ENCODE data around the gene STKLD1. TPM values are rescaled to one million over a fixed set of nuclear protein-coding genes. Genes with fewer than 3 reads are reported as not detected.

STKLD1 gene
- total RNA-seq, 1 experiment from 2014 or later = 0.94 TPM

DNA sequence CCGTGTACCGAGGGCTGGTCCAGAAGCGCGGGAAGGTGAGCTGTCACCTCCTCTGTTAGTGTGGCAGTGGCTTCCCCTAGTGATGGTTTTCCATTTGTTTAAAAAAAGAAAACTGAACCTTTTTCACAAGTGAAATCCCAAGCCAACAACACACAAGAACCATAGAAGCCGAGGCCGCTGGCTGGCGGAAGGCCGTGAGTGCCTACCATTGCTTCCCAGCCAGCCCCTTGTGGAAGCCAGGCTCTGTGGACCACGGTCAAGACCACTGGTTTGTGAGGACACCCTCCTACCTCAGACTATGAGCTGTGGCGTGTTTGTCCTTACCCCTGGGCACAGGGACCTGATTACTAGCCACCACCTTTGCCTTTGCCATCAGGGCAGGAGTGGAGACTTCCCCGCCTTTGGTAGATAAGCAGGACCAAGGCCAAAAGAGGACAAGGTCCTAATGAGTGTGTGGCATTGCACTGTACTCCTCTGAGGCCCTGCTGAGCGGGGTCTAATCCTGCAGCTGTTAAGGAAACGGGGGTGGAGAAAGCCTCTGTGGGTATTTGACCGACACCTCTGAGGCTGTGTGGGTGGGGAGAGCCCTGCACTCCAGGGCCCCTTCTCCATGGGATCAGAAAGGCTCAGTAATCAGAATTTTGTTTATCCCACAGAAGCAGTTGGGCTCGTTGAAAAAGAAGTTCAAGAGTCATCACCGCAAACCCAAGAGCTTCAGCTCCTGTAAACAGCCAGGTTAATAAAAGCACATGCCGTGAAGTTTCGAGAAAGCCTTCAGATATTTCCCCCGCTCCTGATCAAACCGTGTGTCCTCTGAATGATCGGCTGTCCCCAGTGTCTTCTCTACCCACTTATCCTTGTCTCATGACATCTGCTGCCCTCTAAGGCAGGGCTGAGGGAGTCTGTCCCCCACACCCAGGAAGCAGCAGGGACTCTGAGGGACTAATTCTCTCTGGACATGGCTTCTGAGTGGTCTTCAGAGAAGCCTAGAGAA lies 15.5 kb upstream of the STKLD1 start:
- TF ChIP-seq, protein P1, sequence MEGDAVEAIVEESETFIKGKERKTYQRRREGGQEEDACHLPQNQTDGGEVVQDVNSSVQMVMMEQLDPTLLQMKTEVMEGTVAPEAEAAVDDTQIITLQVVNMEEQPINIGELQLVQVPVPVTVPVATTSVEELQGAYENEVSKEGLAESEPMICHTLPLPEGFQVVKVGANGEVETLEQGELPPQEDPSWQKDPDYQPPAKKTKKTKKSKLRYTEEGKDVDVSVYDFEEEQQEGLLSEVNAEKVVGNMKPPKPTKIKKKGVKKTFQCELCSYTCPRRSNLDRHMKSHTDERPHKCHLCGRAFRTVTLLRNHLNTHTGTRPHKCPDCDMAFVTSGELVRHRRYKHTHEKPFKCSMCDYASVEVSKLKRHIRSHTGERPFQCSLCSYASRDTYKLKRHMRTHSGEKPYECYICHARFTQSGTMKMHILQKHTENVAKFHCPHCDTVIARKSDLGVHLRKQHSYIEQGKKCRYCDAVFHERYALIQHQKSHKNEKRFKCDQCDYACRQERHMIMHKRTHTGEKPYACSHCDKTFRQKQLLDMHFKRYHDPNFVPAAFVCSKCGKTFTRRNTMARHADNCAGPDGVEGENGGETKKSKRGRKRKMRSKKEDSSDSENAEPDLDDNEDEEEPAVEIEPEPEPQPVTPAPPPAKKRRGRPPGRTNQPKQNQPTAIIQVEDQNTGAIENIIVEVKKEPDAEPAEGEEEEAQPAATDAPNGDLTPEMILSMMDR (IDR thresholded peaks at IDR 0.05; ENCODE audit: unreplicated experiment) = no peak
- Mint-ChIP-seq H3K9me3 (ENCODE audit: low read depth, unreplicated experiment) (no peaks in the 10 kb centered on the region), H3K4me1 (ENCODE audit: low read depth, unreplicated experiment) (peaks cover 15% of the 10 kb centered on the region), H3K27ac (ENCODE audit: unreplicated experiment) (no peak overlapping the region), H3K4me3 (ENCODE audit: low read depth, unreplicated experiment) (no peak overlapping the region), H3K36me3 (ENCODE audit: insufficient read depth, unreplicated experiment) (peaks cover 67% of the 10 kb centered on the region), H3K27me3 (ENCODE audit: unreplicated experiment) (no peaks in the 10 kb centered on the region)
- BruUV-seq (replicated peaks) = no TSS peak
- no peak for DNase-seq
- CTCF ChIA-PET = no interaction called here
- intact Hi-C loops (cut with micrococcal nuclease; ENCODE audit: unreplicated experiment) = no loop called here

DNA sequence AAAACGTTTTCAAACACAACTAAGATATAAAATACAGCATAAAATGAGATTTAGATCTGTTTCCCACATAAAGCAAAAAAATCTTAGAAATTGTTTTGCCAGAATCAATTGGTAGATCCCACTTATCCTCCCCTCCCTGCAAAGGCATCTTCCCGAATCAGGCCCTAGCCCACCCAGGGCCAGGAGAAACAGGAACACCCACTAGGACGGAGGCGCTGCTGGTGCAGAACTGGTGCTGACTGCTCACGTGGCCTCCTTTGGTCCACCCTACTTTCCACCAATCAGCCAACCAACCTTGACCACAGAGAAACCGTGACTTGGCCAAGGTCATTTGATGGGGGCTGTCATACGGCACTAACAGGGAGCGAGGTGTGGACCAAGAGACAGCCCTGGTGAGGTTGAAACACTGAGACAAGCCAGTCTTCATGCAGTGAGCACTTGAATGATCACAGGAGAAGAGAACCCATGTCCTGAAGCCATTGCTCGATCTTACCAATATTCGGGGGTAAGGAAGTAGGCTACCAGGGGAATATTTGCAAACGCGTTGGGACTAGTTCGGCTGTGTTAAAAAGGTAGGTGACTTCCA lies 14.6 kb upstream of the STKLD1 start:
- CTCF ChIA-PET = no interaction called here
- H3K4me3 Mint-ChIP-seq (ENCODE audit: low read depth, unreplicated experiment) = no peak overlapping the region
- intact Hi-C loops (cut with micrococcal nuclease; ENCODE audit: unreplicated experiment) = no loop called here
- H3K9me3 Mint-ChIP-seq (ENCODE audit: low read depth, unreplicated experiment) = no peaks in the 10 kb centered on the region
- no TSS peak for BruUV-seq (replicated peaks)
- no peak overlapping the region for H3K27ac Mint-ChIP-seq (ENCODE audit: unreplicated experiment)
- no peaks in the 10 kb centered on the region for H3K27me3 Mint-ChIP-seq (ENCODE audit: unreplicated experiment)
- no peak for DNase-seq
- H3K36me3 Mint-ChIP-seq (ENCODE audit: insufficient read depth, unreplicated experiment) = peaks cover 58% of the 10 kb centered on the region
- H3K4me1 Mint-ChIP-seq (ENCODE audit: low read depth, unreplicated experiment) = peaks cover 15% of the 10 kb centered on the region
- TF ChIP-seq, protein P1 (IDR thresholded peaks at IDR 0.05; ENCODE audit: unreplicated experiment) = no peak

DNA sequence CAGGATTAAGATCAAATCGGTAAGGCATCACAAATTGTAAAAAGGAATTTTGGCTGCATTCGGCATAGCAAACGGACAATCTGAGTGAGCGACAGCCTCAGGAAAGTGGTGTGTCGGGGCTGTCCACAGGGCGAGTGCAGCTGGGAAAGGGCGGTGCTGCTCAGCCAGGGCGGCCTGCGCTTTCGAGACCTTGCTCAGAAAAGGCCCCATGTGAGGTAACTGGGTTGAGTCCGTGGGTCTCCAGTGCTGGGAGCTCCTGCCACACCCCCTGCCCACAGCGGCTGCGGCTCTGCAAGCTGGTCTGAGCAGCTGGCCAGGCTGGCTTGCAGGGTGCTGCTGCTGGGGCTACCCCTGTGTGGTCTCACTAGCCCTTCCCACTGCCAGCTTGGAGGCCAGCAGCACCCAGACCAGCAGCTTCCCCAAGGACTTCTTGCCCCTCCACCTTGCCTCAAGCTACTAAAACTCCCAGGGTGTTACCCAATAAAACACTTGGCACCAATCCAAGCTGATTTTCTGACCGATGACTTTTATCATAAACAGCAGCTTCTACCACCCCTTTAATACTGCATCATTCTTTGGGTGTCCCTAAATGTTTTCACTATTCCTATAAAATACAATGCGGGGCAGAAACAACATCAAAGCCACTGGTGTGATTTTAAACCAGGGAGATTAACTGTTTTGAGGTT lies 13.7 kb upstream of the STKLD1 start:
- intact Hi-C loops (cut with micrococcal nuclease; ENCODE audit: unreplicated experiment) = no loop called here
- Mint-ChIP-seq H3K4me3 (ENCODE audit: low read depth, unreplicated experiment) (no peak overlapping the region), H3K27ac (ENCODE audit: unreplicated experiment) (no peak overlapping the region), H3K4me1 (ENCODE audit: low read depth, unreplicated experiment) (peaks cover 15% of the 10 kb centered on the region), H3K9me3 (ENCODE audit: low read depth, unreplicated experiment) (no peaks in the 10 kb centered on the region), H3K27me3 (ENCODE audit: unreplicated experiment) (no peaks in the 10 kb centered on the region), H3K36me3 (ENCODE audit: insufficient read depth, unreplicated experiment) (peaks cover 51% of the 10 kb centered on the region)
- BruUV-seq (replicated peaks) = TSS peak; percentile 28
- TF ChIP-seq, protein P1 (IDR thresholded peaks at IDR 0.05; ENCODE audit: unreplicated experiment) = no peak
- DNase-seq = no peak
- CTCF ChIA-PET = no interaction called here

DNA sequence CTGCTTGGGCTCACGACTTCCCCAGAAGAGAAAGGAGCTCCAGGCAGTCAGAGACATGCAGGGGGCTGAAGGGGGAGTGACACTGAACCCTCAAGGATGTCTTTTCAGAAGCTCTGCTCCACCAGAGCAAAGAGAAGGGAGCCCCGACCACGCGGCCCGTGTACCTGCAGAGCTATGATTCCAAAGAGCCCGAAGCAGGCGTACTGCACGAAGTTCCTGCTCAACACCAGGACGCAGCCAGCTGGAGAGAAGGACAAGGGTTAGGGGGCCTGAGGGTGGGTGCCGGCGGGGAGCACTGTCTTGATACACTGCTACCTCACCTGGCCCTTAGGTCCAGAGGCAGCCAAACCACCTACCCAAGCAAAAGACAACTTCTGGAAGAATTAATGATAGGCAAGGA lies 9.7 kb upstream of the STKLD1 start:
- intact Hi-C loops (cut with micrococcal nuclease; ENCODE audit: unreplicated experiment) = no loop called here
- Mint-ChIP-seq H3K4me3 (ENCODE audit: low read depth, unreplicated experiment) (no peak overlapping the region), H3K27me3 (ENCODE audit: unreplicated experiment) (no peaks in the 10 kb centered on the region), H3K27ac (ENCODE audit: unreplicated experiment) (no peak overlapping the region), H3K4me1 (ENCODE audit: low read depth, unreplicated experiment) (peaks cover 13% of the 10 kb centered on the region), H3K9me3 (ENCODE audit: low read depth, unreplicated experiment) (no peaks in the 10 kb centered on the region), H3K36me3 (ENCODE audit: insufficient read depth, unreplicated experiment) (peaks cover 36% of the 10 kb centered on the region)
- no TSS peak for BruUV-seq (replicated peaks)
- TF ChIP-seq, protein P1 (IDR thresholded peaks at IDR 0.05; ENCODE audit: unreplicated experiment) = no peak
- CTCF ChIA-PET = no interaction called here
- DNase-seq = no peak

All from Calu3 (cell line).